SK-N-SH (cell line): Measurements from ENCODE around the gene KLHL30. TPM values are rescaled to one million over a fixed set of nuclear protein-coding genes. Genes with fewer than 3 reads are reported as not detected.
A peak's percentile ranks its signal among the peaks of the same experiment; 100 is the strongest.

ENCODE experiments used
- CTCF ChIA-PET: fragments of 300-600, 350-600 bp; formaldehyde crosslinking; extraction: SDS; loops from one replicate; lab custom pipeline; 2021; lab: Yijun Ruan, JAX
- POLR2A ChIA-PET: fragments of 350-600 bp; sonication (Branson Sonifier 250); formaldehyde crosslinking; extraction: SDS; loops from one replicate; lab custom pipeline; 2020; ENCODE audit warnings: antibody characterized with exemption, inconsistent platforms; lab: Yijun Ruan, JAX
- DNase-seq: peaks from one replicate; pipeline ENCODE4 v3.0.0; 2012
- H2AFZ ChIP-seq: fragments of 200-600 bp; sonication (generic); 2 replicates; pipeline ENCODE4 v1.8.1; 2016; ENCODE audit warnings: antibody characterized with exemption, mild to moderate bottlenecking, low read depth
- H3F3A ChIP-seq: fragments of 200-600 bp; sonication (generic); replicated peaks from 2 replicates; pipeline ENCODE3; 2016; ENCODE audit warnings: antibody characterized with exemption, mild to moderate bottlenecking; ENCODE audit not compliant: insufficient read depth
- H3K27ac ChIP-seq, 2 experiments: fragments of 200-500 bp in 1 of 2; fragments of 200-600 bp in 1 of 2; sonication (Bioruptor generic) in 1 of 2; sonication (generic), shearing (Covaris generic) in 1 of 2; 2 replicates each; pipeline versions ENCODE4 v1.5.1 to v1.6.1; 2014 to 2016; ENCODE audit warnings: low read depth in 2 of 2, inconsistent platforms in 1 of 2, low read length in 1 of 2, mild to moderate bottlenecking in 1 of 2, mixed read lengths in 1 of 2
- H3K27me3 ChIP-seq: fragments of 200-600 bp; sonication (generic), shearing (Covaris generic); 2 replicates; pipeline ENCODE4 v1.6.1; 2016; ENCODE audit warnings: mixed run types; ENCODE audit not compliant: insufficient read depth
- H3K36me3 ChIP-seq, 2 experiments: fragments of 200-500 bp in 1 of 2; fragments of 200-600 bp in 1 of 2; sonication (Bioruptor generic) in 1 of 2; sonication (generic) in 1 of 2; replicated peaks in 1 of 2; 2 replicates each; pipeline versions ENCODE3 to v1.5.1; 2014 to 2016; ENCODE audit warnings: low read length in 1 of 2, mild to moderate bottlenecking in 1 of 2; ENCODE audit not compliant: insufficient read depth in 2 of 2, control insufficient read depth in 1 of 2
- H3K4me1 ChIP-seq, 2 experiments: fragments of 200-500 bp in 1 of 2; fragments of 200-600 bp in 1 of 2; sonication (Bioruptor generic) in 1 of 2; sonication (generic), shearing (Covaris generic) in 1 of 2; 2 replicates each; pipeline versions ENCODE4 v1.5.1 to v1.6.1; 2014 to 2016; ENCODE audit warnings: low read depth in 1 of 2, low read length in 1 of 2, mixed run types in 1 of 2; ENCODE audit not compliant: insufficient read depth in 2 of 2, control insufficient read depth in 1 of 2
- H3K4me2 ChIP-seq: fragments of 200-600 bp; sonication (generic), shearing (Covaris generic); 2 replicates; pipeline ENCODE4 v1.6.1; 2017; ENCODE audit warnings: mixed run types
- H3K4me3 ChIP-seq, 2 experiments: fragments of 200-500 bp in 1 of 2; fragments of 200-600 bp in 1 of 2; sonication (Bioruptor generic) in 1 of 2; sonication (generic), shearing (Covaris generic) in 1 of 2; 2 replicates each; pipeline versions ENCODE4 v1.5.1 to v1.8.1; 2014 to 2016; ENCODE audit warnings: low read depth in 2 of 2, inconsistent platforms in 1 of 2, low read length in 1 of 2, mild to moderate bottlenecking in 1 of 2, mixed read lengths in 1 of 2, moderate library complexity in 1 of 2
- H3K79me2 ChIP-seq: fragments of 200-600 bp; sonication (generic); 2 replicates; pipeline ENCODE4 v1.8.1; 2017; ENCODE audit warnings: mild to moderate bottlenecking; ENCODE audit not compliant: insufficient read depth
- H3K9ac ChIP-seq: fragments of 200-600 bp; sonication (generic); 2 replicates; pipeline ENCODE4 v1.6.1; 2017; ENCODE audit warnings: mixed run types
- H3K9me2 ChIP-seq: fragments of 200-600 bp; sonication (generic); 2 replicates; pipeline ENCODE4 v1.6.1; 2017; ENCODE audit warnings: mixed run types
- H3K9me3 ChIP-seq: fragments of 200-600 bp; sonication (generic); 2 replicates; pipeline ENCODE4 v1.6.1; 2017; ENCODE audit warnings: mixed run types, mild to moderate bottlenecking, moderate library complexity
- H4K20me1 ChIP-seq: fragments of 200-600 bp; sonication (generic); 2 replicates; pipeline ENCODE4 v1.6.1; 2017; ENCODE audit warnings: mild to moderate bottlenecking, mixed run types; ENCODE audit not compliant: insufficient read depth
- CHD2 ChIP-seq: fragments of 150-350 bp; IDR thresholded peaks from 2 replicates; pipeline ENCODE4 v1.6.1; 2018; ENCODE audit warnings: low read length; ENCODE audit not compliant: partially characterized antibody
- EZH2phosphoT487 ChIP-seq: fragments of 200-600 bp; sonication (generic); IDR thresholded peaks from 2 replicates; pipeline ENCODE4 v1.6.1; 2017; ENCODE audit warnings: low read depth, mixed run types, mild to moderate bottlenecking, antibody characterized with exemption, moderate library complexity, borderline replicate concordance
- NRF1 ChIP-seq: IDR thresholded peaks from 2 replicates; pipeline ENCODE4 v1.6.1; 2012; ENCODE audit warnings: low read depth, mild to moderate bottlenecking, low read length
- TEAD4 ChIP-seq: IDR thresholded peaks from 2 replicates; pipeline ENCODE4 v1.4.0; 2012; ENCODE audit warnings: mild to moderate bottlenecking, borderline replicate concordance; ENCODE audit not compliant: insufficient read depth
- USF1 ChIP-seq: IDR thresholded peaks from 2 replicates; pipeline ENCODE4 v1.4.0; 2012; ENCODE audit warnings: low read depth, borderline replicate concordance
- WGBS: methylation state at CpG from one replicate; pipeline ENCODE4 v1.1.6; 2017; ENCODE audit warnings: low lambda C conversion rate; 5-methylcytosine and 5-hydroxymethylcytosine counted together
- polyA plus RNA-seq, 3 experiments: library from polyadenylated mRNA; depleted of rRNA; stranded (reverse); fragments of >200 nt; gene quantifications; 2 replicates each; pipeline ENCODE4 v1.2.3, GENCODE V29; 2012
- TF ChIP-seq, protein P1 (sequence below): fragments of 150-350 bp; IDR thresholded peaks from 2 replicates; pipeline ENCODE4 v1.6.1; 2016; ENCODE audit warnings: mild to moderate bottlenecking, low read depth, low read length

Gene KLHL30
- polyA plus RNA-seq, 1 of the 3 experiments (the other 2 are of a cell fraction): not detected

DNA sequence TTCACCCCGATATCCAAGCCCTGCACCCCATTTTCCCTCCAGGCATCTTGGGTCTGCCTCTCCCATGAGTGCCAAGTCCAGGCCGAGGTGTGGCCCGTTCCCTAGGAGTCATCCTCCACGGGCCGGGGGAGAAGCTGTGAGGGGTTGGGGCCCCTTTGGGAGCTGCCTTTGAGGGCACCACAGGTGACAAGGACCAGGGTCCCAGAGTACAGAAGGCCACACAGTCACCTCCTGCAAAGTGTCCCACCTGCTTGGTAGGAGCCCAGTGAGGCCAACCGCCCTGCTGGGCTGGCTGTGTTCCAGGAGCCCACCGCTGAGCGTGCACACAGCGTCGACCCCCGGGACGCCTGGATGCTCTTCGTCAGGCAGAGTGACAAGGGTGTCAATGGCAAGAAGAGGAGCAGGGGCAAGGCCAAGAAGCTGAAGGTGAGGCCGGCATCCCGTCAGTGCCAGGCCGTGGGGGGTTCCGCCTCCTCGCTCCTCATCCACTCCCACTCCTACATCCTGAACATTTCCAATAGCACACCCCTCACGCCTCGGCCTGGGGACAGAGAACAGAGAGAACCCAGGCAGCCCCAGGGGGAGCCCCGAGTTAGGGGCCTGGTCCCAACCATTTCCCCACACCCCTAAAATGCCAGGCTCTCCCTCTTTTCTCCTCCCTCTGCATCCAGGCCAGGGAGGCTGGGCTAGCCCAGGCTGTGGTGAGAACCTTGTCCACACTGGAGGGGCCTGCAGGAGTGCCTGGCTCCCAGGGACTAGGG lies 23.0 kb downstream of the KLHL30 start (continued):
- TF ChIP-seq, protein P1, sequence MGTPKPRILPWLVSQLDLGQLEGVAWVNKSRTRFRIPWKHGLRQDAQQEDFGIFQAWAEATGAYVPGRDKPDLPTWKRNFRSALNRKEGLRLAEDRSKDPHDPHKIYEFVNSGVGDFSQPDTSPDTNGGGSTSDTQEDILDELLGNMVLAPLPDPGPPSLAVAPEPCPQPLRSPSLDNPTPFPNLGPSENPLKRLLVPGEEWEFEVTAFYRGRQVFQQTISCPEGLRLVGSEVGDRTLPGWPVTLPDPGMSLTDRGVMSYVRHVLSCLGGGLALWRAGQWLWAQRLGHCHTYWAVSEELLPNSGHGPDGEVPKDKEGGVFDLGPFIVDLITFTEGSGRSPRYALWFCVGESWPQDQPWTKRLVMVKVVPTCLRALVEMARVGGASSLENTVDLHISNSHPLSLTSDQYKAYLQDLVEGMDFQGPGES: no peak
- no peak for TF ChIP-seq TEAD4
- no peak for TF ChIP-seq EZH2phosphoT487

- no peaks in the 10 kb centered on the region for H3F3A ChIP-seq
- H4K20me1 ChIP-seq: no peaks in the 10 kb centered on the region
- peaks cover 0 to 4% of the 10 kb centered on the region in 2 experiments for H3K36me3 ChIP-seq
- no peak overlapping the region for H2AFZ ChIP-seq
- WGBS: 74% methylated on average over 6 of the region's 14 CpGs
- H3K4me3 ChIP-seq: no peak overlapping the region
- no peak overlapping the region for H3K9ac ChIP-seq
- no peak for TF ChIP-seq CHD2
- no peaks in the 10 kb centered on the region for H3K9me3 ChIP-seq
- peak; percentile 29 for DNase-seq
- POLR2A ChIA-PET: interaction anchor here (1.7 kb wide), 1 partner anchor 41 kb away, joined by 5 read pairs; the partner anchor contains the start of gene ILKAP
- H3K27me3 ChIP-seq: no peaks in the 10 kb centered on the region
- H3K9me2 ChIP-seq: no peaks in the 10 kb centered on the region
- no peak overlapping the region for H3K27ac ChIP-seq
- H3K4me1 ChIP-seq: peaks cover 2 to 4% of the 10 kb centered on the region in 2 experiments; a peak in 1 of 4 replicates
- CTCF ChIA-PET: interaction anchor here (0.9 to 7.1 kb wide), 6 partner anchors 8 to 304 kb away, joined by 3 to 58 read pairs (median 4); no protein-coding TSS in a partner anchor
- H3K4me2 ChIP-seq: no peak overlapping the region
- no peaks in the 10 kb centered on the region for H3K79me2 ChIP-seq
Observed at GRCh38 chr2:238162251-238162845, 23.9 kb downstream of the KLHL30 start.

- CTCF ChIA-PET: interaction anchor here (0.9 to 7.1 kb wide), 4 partner anchors 12 to 101 kb away, joined by 3 to 58 read pairs (median 6); no protein-coding TSS in a partner anchor
- peak; percentile 38 for DNase-seq
Observed at GRCh38 chr2:238162846-238163441, 24.5 kb downstream of the KLHL30 start.

More at GRCh38 chr2:238162846-238163441, 24.5 kb downstream of the KLHL30 start:
- Histone ChIP-seq H3K79me2 (no peaks in the 10 kb centered on the region), H3K9me2 (no peaks in the 10 kb centered on the region), H3K9me3 (no peaks in the 10 kb centered on the region), H3K27me3 (no peaks in the 10 kb centered on the region), H3K4me3 (no peak overlapping the region), H3K4me2 (0 out of 2 replicates have a peak overlapping the region, but pooled peaks have one; percentile 26), H3K36me3 (peaks cover 0 to 10% of the 10 kb centered on the region in 2 experiments), H4K20me1 (no peaks in the 10 kb centered on the region), H3K9ac (no peak overlapping the region), H3K27ac (no peak overlapping the region), H3F3A (no peaks in the 10 kb centered on the region), H2AFZ (no peak overlapping the region), H3K4me1 (peaks cover 2 to 4% of the 10 kb centered on the region in 2 experiments; a peak in 1 of 4 replicates)
- POLR2A ChIA-PET: interaction anchor here (0.6 to 1.7 kb wide), 2 partner anchors 41 to 76 kb away, joined by 3 to 5 read pairs; partner anchors contain the start of gene ILKAP
- TF ChIP-seq USF1 (no peak), NRF1 (no peak)
- TF ChIP-seq, protein P1: no peak
- 69% methylated on average over 9 of the region's 15 CpGs for WGBS
